Fibroblast of gingiva (primary cell): Measurements from ENCODE around the gene MGAT4B.

ENCODE experiments used
- DNase-seq: peaks from one replicate; pipeline ENCODE4 v3.0.0-alpha.2; 2011; ENCODE audit warnings: low read depth

MGAT4B gene

GRCh38 chr5:179805529-179806249, 977 bp downstream of the MGAT4B start:
- peak; percentile 54 for DNase-seq

DNA sequence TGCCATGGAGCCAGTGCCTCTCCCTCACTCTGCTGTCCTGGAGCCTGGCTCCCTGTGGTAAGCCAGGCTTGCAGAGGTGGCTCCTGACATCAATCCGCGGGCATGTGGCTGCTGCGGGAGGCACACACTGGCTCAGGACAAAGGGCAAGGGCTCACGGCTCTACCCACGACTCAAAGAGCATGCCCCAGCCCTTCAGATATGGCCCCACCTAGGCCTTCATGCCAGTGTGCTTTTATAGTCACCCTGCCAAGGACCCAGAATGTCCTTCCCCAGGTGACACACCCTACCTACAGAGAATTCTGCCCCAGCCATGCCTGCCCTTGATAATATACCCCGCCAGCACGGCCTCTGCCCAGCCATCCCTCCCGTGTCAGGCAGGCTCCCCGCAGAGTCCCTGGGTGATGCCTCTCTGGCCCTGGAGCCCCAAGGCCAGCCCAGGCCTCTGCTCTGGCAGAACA, 1.6 kb downstream of the MGAT4B start:
- DNase-seq: no peak

- no peak for DNase-seq
Observed at GRCh38 chr5:179804555-179804947, 2.1 kb downstream of the MGAT4B start.

DNA sequence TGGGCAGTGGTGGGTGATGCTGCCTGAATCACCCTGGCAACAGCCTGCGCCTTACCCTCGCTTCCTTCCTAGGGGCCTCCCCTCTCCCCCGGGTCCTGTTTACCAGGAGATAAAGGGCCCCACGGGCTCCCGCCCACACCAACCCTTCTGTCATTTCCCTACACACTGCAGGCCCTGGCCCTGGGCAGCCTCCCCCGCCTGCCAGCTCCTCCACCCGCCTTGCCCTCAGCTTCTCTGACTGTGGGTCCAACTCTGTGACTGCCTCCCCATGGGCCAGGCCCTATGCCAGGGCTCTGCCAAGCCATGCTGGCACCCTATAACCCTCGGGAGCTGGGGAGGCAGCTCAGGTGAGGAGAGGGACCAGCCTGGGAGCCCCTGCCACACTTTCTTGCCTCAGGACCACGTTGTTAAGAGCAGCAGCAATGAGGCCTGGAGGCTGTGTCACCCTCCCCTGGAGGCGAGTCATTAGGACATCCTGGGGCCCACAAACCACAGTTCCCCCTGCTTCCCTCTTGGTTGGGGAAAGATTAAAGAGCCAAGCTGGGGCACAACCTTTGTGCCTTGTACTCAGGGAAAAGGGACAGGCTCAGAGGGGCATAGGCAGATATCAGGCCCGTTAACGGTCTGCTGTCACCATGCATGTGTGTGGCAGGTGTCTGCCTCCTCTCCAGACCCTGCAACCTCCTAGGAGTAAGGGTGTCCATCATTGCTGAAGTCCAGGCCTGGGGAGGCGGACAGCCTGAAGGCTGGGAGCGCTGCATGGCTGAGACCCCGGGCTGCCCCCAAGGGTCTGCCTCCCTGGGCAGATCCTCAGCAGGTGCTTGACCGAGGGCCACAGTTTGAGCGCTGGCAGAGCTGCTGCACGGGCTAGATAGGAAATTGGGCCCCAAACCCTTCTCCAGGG, 2.8 kb downstream of the MGAT4B start:
- no peak for DNase-seq

DNA sequence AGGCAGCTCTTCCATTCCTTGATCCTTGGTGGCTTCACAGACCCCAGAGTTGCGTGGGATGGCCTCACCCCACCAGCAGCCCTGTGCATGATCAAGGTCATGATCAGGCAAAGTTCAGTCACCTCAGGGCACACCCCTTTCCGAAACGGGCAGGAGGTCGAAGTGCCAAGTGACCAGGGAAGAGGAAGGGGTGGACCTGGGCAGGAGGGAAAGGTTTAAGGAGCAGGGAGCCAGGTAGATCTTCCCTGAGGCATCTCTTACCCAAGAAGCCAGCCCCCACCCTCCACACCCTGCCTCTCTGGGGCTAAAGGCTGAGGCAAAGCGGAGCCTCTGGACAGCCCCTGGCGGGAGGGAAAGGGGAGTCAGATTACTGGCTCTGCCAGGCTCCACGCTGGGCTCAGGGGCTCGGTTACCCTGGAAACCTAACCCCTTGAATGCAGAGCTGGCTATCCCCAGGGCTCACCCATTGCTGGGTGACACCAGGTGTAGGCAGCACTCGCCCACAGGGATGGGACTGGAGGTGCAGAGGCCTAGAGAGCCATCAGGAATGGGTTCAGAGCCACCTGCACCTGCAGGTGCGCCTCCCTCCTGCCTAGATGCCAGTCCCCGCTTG, 3.6 kb downstream of the MGAT4B start:
- no peak for DNase-seq

DNA sequence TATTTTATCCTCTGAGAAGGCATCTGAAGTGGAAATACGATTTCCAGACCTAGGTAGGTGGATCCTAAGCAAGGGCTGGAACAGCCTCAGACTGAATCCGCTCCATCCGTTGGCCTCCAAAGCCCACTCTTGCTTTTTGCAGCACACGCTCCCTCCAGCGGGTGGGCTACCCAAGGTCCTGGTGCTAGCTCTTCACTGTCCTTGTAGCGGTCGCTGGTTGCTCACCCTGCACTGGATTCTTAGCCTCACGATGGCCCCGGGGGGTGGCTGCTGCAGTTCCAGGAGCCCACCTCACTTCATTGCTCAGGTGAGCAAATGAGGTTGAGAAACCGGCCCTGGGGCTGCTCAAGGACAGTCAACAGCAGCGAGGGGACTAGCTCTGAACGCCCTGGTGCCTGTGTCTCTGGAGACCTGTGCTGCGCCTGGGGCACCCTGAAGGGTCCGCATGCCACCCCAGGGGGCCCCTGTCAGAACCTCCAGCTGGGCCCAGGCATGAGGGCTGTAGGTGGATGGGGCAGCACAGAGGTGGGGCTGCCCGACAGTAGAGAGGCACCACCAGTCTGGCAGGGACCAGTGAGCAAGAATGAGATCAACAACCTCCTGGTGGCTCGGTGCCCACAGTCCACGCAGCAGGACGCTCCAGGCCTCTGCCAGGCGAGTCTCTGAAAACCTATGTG, 4.3 kb downstream of the MGAT4B start:
- no peak for DNase-seq

DNA sequence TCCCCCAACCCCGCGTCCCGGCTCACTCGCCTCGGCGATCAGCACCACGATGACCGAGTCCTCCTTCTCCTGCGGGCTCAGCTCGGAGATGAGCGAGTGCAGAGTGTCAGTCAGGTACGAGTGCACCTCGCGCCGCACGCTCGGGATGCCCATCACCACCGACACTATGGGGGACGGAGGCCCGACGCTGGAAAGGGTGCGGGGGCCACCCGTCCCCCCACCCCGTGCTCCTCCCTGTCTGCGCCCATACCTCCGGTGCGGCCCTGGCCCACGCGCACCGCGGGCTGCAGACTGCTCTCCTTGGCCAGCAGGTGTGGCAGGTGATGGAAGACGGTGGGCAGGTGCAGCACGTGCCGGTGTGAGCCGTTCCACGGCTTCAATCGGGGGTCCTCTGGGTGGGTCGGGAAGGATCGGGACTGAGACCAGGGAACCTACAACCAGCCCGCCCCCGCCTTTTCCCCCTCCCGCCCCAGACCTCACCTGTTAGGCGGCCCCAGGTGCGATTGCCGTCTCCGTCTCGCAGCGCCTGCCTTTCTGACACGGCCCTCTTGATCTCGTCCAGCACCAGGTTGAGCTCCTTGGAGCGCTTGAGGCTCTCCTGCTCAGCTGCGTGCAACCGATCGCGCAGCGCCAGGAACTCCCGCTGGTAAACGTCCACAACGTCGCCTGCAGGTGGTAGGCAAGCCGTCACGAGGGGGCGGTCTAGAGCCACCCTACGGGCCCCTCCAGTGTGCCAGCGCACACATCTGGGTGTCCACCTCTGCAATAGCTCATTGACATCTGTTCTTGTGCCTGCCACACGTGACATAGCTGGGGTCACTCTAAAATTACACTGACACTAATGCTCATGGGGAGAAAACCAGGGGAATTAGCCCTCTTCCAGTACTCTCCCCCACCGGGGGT, 5.1 kb downstream of the MGAT4B start:
- peak; percentile 54 for DNase-seq

DNA sequence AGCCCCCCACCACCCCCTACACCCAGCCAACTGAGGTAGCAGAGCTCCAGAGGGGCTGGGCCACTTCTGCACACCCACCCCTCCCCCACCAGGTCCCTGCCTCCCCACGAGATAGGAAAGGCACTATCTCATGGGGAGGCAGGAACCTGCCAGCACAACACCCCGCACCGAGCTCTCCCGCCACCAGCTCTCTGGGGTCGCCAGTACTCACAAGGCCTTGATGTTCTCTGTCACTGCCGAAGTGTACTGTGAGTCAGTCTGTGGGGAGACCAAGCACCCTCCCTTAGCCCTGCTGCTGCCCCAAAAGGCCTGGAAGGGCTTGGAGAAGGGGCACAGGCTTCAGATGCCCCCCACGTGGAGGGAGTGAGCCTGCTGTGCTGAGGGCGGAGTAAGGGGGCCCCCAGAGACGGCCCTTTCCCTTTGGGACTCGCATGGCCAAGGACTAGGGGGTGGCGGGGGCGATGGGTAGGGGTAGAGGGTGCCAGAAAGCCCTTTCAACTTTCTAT, 5.9 kb downstream of the MGAT4B start:
- no peak for DNase-seq

- no peak for DNase-seq
Observed at GRCh38 chr5:179800071-179800695, 6.5 kb downstream of the MGAT4B start.

- DNase-seq: no peak
Observed at GRCh38 chr5:179799644-179799973, 7.1 kb downstream of the MGAT4B start.

- DNase-seq: no peak
Observed at GRCh38 chr5:179798771-179799643, 7.7 kb downstream of the MGAT4B start.

- DNase-seq: no peak
Observed at GRCh38 chr5:179798144-179798770, 8.4 kb downstream of the MGAT4B start.

DNA sequence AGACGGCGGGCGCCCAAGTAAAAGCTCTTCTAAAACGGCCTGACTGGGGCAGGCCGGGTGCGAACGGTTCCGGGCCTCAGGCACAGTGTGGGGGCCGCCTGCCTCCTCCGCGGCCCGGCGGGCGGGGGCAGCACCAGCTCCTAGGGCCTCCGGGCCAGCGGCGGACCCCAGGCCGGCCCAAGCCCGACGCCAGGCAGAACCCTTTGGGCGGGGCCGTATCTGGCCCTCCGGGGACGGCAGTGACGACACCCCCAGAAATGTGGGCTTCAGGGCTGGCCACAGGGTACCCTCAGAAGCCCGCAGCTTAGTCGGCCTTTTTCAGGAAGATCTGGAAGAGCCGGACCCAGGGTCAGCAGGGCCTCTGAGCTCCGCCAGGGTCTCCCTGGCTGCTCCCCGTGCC, 8.9 kb downstream of the MGAT4B start:
- no peak for DNase-seq

DNA sequence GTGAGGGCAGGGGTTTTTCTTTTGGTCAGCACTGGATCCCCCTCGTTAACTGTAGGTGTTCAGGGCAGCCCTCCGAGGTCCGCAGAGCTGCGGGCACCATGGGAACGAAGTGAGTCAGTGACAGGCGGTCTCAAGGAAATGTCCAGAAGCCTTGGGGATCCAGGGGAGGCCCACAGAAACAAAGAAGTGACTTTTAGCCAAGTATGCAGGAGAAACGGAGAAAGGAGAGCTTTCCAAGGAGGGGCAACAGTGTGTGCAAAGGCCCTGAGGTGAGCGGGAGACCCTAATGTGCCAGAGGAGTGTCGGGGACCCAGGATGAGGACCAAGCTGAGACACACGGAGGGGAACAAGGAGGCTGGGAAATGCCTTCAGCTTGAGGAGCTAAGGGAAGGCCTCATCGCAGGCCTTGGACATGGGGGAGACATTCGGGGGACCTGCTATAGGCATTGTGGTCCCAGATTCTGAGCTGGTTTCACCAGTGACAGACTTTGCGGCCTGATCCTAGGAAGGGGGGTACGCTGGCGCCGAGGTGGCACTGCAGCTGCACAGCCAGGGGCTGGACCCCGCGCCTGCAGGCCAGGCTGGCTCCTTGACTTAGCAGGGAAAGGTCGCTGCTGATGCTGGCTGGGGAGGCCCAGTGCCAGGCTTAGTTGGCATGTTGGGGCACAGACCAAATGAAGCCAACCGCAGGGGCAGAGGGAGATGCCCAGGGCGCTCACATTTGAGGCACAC, 9.6 kb downstream of the MGAT4B start:
- no peak for DNase-seq

DNA sequence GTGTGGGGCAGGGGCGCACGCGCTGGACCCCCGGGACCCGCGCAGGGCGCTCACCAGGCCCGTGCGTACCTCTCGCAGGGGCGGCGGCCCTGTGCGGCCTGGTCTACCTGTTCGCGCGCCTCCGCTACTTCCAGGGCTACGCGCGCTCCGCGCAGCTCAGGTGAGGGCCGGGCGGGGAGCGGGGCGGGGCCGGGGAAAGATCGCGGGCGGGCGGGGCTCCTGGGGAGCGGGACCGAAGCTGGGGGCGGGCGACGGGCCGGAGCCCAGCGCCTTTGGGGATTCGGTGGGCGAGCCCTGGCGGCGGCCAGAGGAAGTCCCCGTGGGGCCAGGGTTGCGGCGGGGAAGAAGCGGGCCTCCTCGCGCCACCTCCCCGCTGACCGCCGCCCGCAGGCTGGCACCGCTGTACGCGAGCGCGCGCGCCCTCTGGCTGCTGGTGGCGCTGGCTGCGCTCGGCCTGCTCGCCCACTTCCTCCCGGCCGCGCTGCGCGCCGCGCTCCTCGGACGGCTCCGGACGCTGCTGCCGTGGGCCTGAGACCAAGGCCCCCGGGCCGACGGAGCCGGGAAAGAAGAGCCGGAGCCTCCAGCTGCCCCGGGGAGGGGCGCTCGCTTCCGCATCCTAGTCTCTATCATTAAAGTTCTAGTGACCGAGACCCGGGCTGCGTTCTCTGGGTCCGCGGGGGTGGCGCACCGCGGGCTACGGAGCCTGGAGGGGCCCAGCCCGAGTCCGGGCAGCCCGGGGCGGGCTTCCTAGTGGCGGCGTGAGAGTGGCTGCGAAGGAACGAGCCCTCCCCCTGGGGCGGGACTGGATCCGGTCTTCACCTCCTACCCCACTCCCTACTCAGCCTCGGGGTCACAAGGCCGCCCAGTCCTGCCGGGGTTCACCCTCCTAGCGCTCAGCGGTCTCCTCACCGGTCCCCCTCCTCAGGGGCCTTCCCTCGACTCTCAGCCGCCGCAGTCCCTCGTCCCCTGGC, 10.5 kb downstream of the MGAT4B start:
- DNase-seq: peak; percentile 79

DNA sequence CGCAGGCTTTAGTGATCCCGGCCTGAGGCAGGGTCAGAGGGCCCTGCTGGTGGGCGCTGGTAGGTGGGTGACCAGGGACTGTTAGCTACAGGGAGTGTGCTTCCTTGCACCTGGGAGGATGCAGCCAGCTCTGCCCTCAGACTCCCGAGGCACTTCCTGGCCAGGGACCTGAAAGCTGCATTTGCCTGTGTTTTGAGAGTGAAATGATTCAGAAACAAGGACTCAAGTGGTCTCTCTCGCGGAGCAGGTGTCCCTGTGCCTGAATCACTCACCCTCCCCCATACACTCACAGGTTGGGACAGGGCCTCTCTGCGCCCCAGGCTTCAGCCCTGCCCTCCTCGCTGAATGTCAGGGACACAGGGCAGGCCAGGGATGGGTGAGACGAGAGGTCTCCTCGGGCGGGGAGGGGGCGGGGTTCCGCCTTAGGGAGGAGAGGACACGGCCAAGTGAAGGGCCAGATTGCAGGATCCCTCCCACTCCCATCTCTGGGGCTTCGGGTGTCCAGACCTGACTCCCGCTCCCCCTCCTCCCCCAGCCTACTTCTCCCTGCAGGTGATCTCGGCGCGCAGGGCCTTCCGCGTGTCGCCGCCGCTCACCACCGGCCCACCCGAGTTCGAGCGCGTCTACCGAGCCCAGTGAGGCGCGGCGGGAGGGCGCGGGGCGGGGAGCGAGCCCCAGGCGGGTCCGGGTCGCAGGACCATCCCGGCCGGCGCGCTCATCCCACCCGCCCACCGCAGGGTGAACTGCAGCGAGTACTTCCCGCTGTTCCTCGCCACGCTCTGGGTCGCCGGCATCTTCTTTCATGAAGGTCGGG, 11.4 kb downstream of the MGAT4B start:
- no peak for DNase-seq
